Activated CD8-positive, alpha-beta memory T cell treated with anti-CD3 and anti-CD28 coated beads, Interleukin-2, amount 50 U/mL, for 1 hour (primary cell): ENCODE data around the gene C17orf100.
"Not testable (repeated sequence)": the region's sequence is repeated elsewhere in the genome, so short reads cannot be mapped to it uniquely, and the experiment has no call there.

Experiments used
- DNase-seq: peaks from one replicate; pipeline ENCODE4 v3.0.0-alpha.2; 2020; ENCODE audit errors: extremely low read depth

Gene C17orf100

DNA sequence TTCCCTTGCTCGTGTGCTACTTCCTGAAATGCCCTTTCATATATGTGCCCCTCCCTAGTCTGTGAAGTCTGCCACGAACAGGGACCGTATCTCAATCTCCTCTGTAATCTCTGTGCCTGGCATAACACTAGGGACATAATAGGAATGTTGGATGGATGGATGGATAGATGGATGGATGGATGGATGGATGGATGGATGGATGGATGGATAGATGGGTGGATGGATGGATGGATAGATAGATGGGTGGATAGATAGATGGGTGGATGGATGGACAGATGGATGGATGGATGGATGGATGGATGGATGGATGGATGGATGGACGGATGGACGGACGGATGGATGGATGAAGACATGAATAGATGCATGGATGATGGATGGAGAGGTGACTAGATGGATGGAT is 40.4 kb downstream of the C17orf100 start:
- not testable (repeated sequence) for DNase-seq

DNA sequence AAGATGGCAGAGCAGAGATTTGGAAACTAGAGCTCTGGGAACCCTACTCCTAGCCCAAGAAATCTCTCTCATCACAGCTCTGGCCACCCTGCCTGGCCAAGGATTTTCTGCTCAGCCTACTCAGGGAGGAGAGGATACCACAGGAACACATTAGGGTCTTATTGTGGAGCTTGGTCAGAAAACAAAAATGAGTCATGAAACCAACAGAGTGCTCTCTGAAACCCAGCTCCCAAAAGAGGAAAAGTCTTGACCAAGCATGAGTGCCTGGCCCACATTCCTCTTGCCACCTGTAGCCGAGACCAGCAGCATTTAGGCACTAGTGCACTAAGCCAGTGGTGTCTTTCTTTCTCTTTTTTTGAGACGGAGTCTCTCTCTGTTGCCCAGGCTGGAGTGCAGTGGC is 43.5 kb downstream of the C17orf100 start:
- DNase-seq, result no peak

DNA sequence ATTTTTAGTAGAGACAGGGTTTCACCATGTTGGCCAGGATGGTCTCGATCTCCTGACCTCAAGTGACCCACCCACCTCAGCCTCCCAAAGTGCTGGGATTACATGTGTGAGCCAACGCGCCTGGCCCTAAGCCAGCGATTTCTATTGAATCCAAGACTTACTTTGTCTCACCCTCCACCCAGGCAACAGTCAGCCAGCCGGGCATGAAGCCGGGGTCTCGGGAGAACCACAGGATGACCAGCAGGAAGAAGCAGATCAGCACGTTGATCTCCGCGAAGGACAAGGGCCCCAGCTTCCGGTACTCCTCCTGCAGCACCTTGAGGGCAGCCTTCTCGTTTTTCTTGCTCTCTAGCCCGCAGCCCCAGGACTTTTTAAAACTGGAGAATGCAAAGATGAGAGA is 44.0 kb downstream of the C17orf100 start:
- DNase-seq, result no peak

- no peak for DNase-seq
These were observed 45.3 kb downstream of the C17orf100 start for GRCh38 chr17:6696906-6697305.

DNA sequence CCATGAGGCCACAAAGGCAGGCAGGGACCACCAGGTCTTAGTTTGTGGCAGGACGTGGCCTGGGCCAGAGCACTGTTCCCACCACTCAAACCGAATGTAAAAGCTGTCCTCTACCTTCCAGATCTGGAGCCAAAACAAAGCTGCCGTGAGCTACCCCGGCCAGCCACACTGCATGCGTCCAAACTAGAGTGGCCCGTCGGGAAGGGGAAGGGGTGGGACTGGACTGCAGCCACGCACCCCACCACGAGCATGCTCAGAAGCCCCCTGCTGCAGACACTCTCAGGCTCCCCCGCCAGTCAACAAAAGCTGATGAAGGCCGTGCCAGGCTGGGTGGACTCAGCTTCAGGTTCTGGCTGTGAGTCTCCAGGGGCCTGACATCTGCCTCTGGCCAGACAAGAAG is 46.4 kb downstream of the C17orf100 start:
- no peak for DNase-seq

GRCh38 chr17:6699997-6700947 is 48.7 kb downstream of the C17orf100 start:
- DNase-seq, result no peak

- no peak for DNase-seq
These were observed 49.4 kb downstream of the C17orf100 start for GRCh38 chr17:6700948-6701307.

DNA sequence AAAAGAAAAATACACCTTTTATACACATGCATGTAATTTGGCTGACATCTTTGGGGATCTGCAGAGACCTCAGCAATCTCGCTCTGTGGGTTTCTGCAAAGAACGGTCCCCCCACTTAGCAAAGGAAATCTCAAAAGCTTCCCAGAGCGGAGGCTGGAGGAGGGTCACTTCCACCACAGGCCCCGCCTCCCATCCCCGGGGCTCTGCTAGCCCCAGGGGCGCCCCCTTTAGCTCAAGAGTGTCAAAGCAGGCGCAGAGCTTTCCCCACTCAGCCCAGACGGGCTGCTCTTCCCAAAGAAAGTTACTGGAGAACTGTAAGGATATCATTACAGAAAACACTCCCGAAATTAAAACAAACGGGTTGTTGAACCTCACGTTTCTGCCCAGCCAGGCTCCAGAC is 50.2 kb downstream of the C17orf100 start:
- no peak for DNase-seq

DNA sequence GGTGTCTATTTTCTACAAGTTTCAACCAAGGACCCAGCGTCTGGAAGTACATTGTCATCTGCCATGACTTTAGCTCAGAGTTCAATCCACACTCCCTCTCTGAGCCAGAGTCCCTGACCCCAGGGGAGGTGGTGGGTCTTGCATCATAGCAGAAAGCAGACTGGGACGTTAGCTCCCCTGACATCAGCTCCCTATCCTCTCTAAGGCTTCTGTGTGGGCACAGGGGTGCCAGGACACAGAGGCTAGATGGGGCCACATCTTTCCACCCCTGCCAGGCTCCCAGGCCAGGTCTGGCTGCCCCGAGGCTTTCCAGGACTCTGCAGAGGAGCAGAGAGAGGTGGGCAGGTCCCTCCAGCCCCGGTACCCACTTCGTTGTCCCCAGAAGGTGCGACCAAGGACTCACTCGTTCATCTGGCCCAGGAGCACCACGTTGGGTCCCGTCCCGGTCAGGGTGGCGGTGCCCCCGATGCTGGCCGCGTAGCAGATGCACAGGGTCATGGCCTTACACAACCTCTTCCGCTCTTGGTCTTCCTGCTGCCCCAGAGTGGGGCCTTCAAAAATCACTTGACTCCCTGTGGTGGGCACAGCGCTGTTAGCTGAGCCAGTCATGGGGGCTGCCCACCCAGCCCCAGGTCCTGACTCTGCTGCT is 51.1 kb downstream of the C17orf100 start:
- no peak for DNase-seq
